Middle frontal gyrus (tissue), 1 donor: ENCODE measurements around the gene WDR70.
"Not testable (repeated sequence)": the region's sequence is repeated elsewhere in the genome, so short reads cannot be mapped to it uniquely, and the experiment has no call there.

Experiments used
- DNase-seq: peaks from one replicate; pipeline ENCODE4 v3.0.0-alpha.2; 2015; ENCODE audit warnings: low spot score; ENCODE audit errors: extremely low spot score

Gene WDR70

DNA sequence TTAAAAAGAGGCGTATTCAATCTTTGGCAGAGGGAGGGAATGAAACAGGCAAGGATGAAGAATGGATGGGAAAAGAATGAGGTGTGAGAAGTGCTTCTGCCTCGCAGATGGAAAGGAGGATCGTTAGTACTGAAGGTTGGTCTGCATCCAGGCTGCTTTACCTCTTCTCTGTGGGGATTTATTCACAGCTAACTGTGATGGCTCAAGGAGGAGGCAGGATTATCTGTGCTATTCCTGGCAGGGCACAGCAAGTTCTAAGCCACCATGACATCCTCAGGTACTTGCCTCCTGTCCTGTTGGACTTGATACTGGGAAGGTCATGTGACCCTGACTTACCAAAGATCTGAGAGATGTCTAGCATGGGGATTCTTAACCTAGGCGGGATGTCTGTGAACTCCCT lies 376.5 kb downstream of the WDR70 start:
- no peak for DNase-seq

DNA sequence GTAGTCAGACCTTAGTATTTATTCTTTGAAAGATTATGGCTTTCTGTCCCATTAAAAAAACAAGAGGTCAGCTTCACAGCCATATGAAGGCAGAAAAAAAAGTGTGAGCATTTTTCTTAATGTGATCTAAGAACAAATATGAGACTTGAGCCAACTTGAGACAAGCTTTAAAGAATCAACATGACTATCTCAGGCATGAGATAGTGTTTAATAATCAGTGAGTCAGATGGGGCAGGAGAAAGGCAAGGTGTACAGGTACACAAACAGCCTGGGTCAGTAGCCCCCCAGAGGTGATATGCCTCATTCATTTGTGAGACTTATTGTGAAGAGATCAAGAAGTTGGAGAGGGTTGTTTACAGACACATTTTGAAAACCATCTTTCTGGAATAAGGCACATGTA lies 377.1 kb downstream of the WDR70 start:
- DNase-seq: no peak

DNA sequence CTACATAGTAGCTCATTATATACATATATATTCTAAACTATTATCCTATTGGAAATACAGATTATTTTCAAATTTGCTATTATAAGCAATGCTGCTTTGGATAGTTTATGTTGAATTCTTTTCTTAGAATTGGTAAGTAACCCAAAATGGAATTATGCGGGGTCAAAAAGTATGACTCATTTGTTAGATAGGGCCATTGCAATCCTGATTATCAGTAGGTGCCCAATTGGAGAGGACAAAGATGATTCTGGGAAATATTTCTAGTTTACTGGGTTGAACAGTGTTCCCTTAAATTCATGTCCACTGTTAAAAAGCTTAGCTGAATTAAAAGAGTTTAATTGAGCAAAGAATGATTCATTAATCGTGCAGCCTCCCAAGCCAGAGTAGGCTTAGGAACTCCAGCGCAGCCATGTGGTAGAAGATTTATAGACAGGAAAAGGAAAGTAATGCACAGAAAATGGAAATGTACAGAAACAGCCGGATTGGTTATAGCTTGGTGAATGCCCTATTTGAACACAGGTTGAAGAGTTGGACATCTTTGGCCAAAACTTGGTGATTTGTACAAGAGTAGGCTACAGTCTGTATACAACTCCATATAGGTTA lies 379.0 kb downstream of the WDR70 start:
- no peak for DNase-seq

DNA sequence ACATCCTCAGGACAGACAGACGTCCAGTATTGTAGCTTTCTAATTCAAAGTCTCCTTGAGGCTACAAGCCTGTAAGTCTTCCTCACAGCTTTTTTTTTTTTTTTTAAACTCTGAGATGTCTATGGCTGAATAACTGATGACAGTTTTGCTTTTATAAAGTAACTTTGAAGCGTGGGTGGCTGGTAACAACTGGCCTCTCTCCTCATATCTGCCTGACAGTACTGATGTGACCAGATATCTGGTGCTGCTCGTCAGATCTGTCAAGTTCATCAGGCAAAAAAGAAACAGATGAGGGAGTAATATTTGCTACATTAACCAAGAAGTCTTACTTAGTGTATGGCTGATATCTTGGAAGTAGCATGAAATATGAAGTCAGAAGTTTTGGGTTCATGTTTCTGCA lies 388.1 kb downstream of the WDR70 start:
- DNase-seq: no peak

DNA sequence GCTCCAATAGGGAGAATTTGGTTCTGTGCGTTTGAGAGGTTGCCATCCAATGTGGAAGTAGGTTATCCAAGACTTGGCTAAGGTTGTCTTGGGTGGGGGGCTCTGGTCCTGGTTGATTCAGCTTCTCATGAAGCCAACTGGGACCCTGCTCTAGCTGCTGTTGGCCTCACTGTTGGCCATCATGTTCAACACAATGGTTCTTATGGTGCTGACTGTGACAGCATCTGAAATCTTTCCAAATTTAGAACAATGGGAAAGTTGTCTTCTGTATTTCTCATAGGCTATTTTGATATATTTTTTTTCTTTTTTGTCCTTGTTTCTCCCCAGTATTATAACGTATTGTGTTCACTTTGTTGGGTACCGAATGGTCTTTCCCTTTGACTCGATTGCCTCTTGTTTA lies 388.8 kb downstream of the WDR70 start:
- peak; percentile 4 for DNase-seq

DNA sequence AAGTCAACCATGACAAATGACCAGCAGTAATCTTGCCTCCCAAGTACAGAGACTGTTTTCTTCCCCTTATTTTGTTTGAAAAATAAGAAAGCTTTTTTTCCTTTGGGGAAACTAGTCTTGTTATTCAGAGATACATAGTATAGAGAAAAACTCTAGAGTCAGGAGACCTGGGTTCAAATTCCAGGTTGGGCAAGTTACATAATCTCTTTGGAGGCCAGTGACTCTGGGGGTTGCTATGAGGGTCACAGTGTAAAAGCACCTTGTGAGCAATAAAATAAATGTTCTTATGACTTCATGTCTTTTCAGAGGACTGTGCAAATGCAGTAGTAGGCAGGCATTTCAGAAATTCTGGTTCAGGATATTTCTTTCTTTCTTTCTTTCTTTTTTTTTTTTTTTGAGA lies 389.3 kb downstream of the WDR70 start:
- no peak for DNase-seq

DNA sequence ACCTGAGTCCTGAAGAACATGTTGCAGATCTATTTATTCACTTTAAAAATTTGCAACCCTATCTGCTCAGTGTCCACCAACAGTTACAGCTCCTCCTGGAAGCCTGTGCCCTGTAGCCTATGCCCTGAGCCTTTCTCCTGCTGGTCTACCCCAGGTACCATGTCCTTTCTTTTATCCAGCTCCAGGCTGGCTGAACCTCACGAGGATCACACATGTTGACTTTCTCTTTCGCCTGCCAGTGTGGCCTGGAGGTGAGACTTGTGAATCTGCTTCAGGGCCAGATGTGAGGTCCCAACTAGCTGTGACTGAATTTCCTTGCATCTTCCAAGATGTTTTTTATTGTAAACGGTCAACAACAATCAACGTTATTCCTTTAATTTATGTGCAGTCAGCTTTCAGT lies 390.0 kb downstream of the WDR70 start:
- no peak for DNase-seq

DNA sequence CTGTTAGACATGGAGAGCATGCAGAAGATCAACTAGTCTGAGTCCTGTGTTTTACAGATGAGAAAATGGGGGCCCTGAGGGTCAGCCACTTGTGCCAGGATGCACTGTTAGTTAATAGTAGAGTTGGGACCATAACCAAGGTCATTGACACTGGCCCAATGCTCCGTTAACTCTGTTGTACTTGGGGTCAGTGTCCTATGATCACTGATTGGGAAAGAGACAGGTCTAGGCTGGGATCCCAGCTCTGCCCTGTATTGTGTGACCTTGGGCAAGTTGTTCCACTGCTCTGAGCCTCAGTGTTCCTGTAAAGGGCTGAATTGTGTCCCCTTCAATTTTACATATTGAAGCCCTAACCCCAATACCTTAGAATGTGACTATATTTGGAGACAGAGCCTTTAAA lies 390.7 kb downstream of the WDR70 start:
- DNase-seq: no peak

DNA sequence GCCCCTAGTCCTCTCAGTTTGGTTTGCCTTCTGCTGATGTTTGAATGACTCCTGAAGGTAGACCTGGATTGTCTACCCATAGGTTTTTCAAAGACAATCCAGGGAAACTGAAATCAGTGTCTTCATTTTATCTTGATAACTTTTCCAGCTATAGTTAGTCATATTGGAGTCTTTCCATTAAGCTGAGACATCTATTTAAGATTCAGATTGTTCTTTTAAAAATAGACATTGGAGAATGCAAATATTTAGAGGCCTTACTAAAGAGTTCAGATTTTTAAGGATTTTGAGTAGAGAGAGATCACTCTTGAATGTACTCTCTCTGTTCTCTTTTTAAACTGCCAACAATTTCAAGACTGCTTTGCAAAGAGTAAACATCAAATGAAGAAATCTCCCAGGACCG lies 391.7 kb downstream of the WDR70 start:
- no peak for DNase-seq

DNA sequence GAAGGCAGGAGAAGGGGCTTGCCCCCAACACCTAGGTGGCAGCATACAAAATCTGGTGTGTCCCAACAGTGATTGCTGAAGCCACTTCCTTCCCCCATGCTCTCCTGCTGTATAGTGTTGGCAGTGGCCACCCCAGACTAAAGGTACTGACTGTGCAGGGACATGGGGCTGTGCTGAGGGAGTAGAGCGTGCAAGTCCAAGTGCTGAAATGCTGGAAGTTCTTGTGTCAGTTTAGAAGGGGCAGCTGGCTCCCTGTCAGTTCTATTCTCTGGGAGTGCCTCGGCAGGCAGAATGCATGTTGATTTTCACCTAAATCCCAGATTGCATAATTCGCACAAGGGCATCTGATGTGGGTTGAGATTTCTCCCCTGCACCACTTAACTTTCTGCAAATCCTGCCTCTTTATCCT lies 392.1 kb downstream of the WDR70 start:
- DNase-seq: no peak

DNA sequence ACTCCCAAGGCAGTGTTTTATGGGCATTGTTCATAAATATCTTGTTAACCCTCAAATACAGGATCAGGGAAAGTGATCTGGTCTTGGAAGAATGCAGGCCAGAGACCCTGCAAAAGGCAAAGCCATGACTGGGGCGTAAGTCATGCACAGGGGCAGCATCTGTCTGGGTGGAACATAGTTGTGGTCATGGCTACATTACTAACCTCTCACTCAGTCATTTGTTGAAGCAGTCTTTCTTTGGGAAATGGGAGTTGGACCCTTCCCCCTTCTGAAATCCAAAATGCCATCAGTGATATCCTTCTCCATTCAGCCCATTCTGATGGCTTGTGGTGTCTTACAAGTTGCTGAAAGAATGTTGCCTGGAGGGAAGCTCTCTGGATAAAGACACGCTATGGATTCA lies 392.6 kb downstream of the WDR70 start:
- no peak for DNase-seq

DNA sequence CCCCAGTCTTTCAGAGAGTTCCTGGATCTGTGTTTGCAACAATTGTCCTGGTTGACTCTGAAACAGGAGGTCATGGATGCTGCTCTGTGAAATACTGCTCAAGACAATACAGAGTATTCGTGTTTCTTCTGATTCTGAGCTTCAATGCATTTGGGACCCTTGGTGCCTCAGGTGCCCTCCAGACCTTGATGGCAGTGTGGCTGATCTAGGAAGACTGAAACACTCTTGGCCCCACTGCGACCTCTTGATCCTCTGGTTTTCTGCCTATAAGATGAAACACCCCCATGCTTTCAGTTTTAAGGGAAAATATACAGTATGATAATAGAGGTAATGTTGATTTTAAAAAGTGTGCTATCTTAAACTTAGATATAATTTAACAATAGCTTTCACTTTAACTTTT lies 393.1 kb downstream of the WDR70 start:
- DNase-seq: no peak

DNA sequence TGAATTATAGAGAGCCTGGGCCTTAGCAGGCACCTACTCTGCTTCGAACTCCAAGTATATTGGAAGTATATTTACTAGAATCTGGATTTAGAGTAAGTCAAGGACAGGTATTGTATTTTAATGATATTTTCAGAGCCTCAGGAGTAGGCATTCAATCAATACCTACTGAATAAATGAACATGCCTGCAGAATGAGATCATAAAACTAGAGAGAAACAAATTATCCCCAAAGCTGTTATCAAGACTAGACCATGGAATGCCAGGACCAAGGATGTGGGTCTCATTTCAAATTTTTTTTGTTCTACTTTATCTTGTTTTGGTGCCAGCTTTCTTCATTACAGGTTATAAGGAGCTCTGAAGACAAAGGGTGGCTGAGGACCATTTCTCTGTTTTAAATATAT lies 394.7 kb downstream of the WDR70 start:
- no peak for DNase-seq

DNA sequence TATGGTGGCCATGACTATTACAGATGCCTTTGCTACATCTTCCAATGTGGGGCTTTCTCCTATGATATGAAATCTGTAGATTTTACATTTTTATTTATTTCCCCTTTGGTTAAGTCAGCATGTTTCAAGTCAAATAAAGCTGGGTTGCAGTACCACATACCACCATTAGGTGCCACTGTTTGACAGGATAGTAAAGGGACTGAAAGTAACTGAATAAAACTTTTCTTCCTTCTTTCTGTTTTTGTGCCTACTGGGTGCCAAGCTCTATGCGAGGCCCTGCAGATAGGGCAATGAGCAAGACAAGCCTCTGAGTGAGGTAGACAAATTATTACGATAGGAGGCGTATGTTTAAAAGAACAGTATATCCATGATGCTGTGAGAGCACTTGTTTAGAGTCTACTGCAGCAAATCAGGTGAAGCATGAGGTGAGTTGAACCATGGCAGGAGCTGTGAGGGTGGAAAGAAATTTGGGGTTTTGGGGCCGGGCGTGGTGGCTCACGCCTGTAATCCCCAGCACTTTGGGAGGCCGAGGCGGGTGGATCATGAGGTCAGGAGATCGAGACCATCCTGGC lies 395.9 kb downstream of the WDR70 start:
- no peak for DNase-seq

DNA sequence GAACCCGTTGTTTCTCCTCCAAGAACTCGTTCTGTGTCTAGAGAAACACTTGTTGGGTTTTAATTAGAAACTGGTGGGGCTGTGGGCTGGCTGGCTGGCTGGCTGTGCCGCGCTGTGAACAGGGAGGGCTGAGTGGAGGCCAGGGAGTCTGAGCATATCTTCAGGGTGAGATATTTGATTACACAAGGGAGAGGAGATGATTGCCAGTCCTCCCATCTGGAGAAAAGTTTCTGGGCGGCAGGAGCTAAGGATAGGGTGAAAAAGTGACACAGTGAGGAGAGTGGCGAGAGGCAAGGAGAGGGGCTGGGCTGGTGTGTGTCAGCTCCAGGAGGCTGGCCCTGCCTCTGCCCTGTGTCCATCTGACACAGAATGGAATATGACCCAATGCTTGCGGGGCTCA lies 397.7 kb downstream of the WDR70 start:
- DNase-seq: no peak

DNA sequence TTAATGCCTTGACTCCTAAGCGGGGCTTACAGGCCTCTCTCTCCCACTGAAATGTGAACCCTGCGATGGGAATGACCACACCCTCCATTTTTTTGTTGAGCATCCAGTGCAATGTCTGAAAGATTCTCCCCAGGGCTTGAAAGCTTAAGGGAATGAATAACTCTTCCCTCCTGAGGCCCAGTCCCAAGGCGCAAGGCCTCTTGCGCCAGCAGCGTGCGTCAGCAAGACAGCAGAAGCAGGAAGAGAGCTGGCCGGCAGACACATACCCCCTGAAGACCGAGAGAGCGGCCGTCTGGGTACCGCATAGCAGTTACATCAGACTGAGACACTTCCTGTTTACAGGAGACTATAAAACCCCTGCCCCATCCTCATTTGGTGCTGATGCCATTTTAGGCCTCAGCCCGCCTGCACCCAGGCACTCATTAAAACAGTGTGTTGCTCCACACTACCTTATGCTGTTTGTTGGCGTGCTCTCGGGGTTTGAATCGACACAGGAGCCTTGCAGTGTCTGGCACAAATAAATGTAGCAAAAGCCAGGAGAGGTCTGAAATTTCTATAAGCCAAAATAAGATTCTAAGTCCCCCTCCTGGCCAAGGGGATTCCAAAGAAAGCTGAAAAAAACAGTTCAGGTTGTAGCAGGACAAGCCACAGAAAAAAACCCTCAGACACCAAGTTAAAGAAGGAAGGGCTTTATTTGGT lies 398.5 kb downstream of the WDR70 start:
- DNase-seq: no peak

DNA sequence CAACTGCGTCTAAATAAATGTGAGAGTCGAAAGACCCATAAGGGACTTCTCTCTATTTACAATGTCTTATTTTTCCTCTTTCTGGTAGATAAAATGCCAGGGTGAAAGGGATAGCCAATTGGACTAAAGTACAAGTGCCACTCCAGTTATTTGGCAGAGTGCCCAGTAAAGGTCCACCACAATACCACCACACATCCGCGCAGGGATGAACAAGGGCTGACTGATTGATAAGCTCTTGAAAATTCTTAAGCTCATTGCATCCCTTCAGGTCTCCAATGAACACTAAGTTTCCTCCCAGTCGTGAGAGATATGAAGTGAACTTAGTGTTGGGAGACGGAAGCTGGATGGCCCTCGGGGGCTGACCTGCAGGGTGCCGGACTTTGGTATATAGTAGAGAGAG lies 402.3 kb downstream of the WDR70 start:
- DNase-seq: not testable (repeated sequence)

DNA sequence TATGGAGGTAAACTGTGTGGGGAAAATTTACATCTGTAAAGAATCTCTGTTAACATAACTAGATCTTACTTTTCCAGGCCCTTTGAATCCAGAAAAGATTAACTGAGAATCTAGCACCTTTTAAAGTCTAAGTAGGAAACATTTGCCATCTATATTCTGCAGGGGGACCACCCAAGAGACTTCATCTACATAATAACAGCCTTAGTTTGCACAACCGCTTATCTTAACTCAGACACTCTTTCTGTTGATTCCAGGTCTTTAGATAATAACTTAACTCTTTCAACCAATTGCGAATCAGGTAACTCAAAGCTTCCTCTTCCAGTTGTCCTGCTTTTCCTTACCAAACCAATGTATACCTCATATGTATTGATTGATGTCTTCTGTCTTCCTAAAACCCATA lies 407.3 kb downstream of the WDR70 start:
- DNase-seq: no peak

DNA sequence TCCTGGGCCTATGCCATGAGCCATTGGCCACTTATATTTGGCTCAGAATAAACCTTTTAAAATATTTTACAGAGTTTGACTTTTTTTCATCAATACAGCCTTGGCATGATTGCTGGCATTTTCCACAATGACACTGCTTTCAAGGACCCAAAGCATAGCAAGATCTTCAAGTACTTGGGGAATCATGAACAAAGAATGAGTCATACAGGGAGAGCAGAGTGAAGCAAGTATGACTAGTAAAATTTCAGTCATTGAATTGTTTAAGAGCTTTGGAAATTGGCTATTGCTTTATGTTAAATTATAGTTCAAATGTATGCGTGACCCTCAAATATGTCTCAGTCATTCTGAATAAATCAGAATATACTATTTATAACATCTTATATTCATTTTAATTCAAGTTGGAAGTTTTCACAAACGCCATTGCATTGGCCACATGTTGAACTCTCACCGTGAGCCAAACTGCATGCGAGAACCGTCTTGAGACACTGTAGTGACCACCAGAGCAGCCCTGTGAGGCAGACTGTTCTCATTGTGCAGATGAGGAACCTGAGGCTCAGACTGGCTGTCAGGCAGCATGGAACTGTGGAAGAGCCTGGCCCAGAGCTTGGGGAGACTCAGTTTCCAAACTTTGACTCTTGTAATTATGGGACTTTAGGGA lies 407.9 kb downstream of the WDR70 start:
- no peak for DNase-seq

DNA sequence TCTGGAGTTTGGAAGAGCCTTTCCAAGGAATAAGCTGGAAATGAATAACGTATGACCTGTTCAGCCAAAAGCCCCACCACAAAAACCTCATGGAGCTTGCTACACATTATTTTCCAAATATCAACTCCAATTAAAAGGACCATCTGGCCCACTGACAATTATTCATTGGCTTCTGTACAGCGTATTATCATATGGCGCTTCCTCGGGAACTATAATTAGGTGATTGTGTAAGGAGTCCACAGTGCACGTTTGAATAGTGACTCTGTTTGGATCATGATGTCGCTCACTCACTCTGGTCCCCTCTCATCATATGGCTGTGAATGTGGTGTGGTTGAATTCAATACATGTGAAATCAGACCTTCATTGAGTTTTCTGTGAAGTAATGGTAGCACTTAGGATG lies 408.6 kb downstream of the WDR70 start:
- no peak for DNase-seq

DNA sequence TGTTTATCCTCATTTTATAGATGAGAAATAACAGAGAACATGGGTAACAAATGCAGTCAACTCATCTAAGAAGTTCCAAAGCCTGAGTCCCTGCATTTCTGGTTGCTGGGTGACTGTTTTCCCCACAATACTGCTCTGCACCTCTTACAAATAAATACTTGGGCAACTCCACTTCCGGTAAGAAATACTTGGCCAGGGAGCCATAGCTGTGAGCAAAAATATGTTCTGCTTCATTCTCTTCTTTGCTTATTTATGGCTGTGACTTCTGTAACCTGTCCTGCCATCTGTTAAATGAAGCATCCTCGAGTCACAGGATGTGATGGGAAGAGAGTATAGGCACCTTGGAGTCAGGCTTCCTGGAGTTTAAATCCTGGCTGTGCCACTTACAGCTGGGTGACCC lies 410.9 kb downstream of the WDR70 start:
- DNase-seq: no peak

DNA sequence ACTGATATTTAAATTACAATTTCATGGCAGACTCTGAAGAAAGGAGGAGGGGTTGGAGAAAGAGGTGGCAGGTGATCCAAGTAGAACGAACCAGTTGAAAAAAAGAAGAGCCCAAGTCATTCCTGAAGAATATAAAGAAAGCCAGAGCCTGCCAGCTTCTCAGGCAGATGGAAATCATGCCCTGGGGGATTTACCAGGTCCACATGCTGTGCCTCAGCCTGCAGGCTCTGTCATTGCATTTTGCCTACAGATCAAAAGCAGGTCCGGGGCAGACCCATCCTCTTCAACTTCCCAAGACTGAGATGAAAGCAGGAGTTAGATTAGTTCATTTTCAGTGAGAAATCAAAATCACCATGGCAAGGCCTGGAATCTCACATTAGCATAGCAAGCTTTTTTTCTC lies 412.2 kb downstream of the WDR70 start:
- no peak for DNase-seq
